HG03280 (cell line): ENCODE results near the gene ACBD5.
"Not testable (repeated sequence)": the region's sequence is repeated elsewhere in the genome, so short reads cannot be mapped to it uniquely, and the experiment has no call there.

Source experiments
- ATAC-seq: cut with Tn5 transposase; IDR thresholded peaks from one replicate; pipeline ENCODE4 v1.9.1; 2021; ENCODE audit warnings: mild to moderate bottlenecking, moderate library complexity; ENCODE audit not compliant: unreplicated experiment

The ACBD5 gene

DNA sequence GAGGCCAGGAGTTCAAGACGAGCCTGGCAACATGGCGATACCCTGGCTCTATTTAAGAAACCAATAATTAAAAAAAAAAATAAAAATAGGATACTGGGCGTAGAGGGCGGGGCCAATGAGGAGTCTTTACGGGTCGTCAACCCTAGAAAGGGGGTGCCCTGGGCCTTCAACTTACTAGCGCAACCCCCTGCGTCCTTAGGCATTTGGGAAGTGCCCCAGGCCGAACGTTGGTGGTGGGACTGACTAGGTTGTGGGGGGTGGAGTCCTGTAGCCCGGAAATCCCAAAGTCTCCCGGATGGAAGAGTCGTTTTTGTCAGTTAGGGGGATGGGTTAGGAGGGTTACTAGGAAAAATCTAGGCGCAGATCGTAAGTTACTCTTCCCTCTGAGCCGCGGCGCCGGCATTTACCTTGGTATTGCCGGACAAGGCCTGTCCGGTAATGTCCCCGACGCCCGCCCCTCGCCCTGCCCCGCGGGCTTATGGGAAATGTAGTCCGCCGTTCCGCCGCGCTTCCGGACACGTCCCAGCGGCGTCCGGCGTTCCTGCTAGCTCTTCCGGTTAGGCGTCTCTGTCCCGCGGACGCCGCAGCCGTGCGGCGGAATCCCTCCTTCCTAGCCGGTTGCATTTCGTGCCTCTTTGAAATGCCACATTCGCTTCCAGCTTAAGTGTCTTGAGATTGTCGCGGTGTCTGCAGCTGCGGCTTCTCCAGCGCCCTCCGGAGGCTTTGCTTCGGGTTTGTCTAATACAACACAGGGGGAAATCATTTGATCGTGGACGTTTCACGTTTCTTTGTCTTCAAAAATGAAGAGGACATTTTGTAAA, 1.3 kb upstream of the ACBD5 start:
- peak; percentile 69 for ATAC-seq

DNA sequence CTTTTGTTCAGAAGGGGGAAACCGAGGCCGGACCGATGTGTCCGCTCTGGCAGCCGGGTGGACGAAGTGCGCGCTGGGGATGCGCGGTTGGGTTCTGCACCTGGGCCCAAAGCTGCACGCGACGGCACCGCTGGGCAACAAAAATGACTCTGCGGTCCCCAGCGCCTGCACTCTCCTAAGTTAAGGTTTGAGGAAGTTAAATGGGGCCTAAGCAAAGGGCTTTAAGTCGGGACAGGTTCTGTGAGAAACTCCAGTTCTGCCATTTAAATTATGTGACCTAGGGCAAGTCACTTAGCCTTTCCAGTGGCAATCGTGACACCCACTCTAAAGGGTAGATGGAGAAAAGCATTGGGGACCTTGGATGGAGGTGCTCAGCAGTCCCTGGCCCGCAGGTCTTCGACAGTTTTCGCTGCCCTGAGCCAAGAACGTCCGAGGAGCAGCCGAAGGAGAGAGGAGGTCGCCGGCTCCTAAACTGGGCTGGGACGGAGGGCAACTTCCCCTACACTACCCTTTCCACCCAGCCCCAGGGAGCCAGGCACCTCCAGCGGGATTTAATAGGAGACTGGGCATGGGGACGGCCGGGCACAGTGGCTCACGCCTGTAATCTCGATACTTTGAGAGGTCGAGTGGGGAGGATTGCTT, 534 bp upstream of the ACBD5 start:
- ATAC-seq, result peak; percentile 5

DNA sequence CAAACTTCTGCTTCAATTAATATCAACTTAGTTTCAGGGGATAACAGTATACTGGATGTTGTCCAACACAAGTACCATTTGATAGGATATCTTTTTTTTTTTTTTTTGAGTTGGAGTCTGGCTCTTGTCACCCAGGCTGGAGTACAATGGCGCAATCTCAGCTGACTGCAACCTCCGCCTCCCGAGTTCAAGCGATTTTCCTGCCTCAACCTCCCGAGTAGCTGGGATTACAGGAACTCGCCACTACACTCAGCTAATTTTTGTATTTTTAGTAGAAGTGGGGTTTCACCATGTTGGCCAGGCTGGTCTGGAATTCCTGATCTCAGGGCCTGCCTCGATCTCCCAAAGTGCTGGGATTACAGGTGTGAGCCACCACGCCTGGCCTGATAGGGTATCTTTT, 3.1 kb downstream of the ACBD5 start:
- ATAC-seq, result not testable (repeated sequence)

DNA sequence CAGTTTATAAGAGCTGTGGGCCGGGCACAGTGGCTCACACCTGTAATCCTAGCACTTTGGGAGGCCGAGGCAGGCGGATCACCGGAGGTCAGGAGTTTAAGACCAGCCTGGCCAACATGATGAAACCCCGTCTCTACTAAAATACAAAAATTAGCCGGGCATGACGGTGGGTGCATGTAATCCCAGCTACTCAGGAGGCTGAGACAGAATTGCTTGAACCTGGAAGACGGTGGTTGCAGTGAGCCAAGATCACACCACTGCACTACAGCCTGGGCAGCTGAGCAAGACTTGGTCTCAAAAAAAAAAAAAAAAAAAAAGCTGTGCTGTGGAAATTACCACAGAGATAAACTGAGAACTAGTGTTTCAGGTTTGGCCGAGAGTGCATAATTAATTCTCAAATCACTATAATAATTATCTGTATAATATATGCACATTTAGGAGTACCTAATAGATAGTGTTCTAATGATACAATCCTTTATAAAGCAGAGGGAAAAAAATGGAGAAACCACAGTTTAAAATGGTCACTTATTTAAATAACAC, 3.9 kb downstream of the ACBD5 start:
- not testable (repeated sequence) for ATAC-seq

DNA sequence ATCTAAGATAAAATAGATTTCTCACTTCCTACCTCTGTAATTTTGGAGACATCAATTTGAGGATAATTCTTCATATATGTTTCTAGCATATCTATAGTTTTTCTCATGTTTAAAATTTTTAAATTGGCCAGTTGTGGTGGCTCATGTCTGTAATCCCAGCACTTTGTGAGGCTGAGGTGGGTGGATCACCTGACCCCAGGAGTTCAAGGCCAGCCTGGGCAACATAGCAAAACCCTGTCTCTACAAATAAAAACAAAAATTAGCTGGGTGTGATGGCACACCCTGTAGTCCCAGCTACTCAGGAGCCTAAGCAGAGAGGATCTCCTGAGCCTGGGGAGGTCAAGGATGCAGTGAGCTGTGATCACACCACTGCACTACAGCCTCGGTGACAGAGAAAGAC, 4.9 kb downstream of the ACBD5 start:
- no peak for ATAC-seq

DNA sequence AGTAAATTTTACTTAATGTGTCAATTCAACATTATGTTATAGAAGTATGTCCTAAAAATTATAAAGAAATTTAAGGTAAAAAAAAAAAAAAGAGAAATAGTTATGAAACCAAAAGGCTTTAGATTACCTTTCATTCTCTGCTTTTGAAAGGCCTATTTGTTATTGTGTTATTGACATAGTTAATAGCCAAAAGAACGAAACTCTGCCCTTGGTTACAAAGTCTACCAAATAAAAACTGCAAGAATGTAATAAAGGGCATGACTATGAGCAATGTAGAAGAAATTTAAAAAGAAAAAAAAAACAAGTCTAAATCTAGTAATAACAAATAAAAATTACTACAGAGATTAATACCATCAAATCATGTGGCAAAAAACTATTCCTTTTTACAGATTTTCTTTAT, 10.6 kb downstream of the ACBD5 start:
- ATAC-seq, result no peak

DNA sequence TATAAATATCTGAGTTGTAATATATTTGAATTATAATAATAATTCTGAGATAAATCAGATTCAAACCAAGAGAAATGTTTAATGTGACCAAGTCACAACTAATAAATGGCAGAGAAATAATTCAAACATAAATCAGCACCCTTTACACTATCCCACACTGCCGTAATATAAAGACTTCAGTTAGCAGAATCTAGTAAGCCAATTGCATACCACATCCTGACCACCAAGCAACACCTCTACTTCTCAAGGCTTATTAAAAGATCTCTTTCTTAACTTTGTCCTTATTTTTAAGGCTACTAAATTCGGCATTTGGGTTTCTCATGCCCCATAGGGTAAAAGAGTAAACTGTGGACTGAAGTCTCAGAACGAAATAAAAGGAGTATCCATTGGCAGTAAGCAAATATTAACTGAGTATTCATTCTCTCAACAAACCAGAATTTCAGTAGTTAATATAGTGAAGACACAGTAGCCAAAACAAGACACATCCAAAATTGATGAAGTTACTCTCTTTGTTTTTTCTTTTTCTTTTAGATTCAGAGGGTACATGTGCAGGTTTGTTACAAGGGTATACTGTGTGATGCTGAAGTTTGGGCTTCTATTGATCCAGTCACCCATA, 14.8 kb downstream of the ACBD5 start:
- no peak for ATAC-seq

DNA sequence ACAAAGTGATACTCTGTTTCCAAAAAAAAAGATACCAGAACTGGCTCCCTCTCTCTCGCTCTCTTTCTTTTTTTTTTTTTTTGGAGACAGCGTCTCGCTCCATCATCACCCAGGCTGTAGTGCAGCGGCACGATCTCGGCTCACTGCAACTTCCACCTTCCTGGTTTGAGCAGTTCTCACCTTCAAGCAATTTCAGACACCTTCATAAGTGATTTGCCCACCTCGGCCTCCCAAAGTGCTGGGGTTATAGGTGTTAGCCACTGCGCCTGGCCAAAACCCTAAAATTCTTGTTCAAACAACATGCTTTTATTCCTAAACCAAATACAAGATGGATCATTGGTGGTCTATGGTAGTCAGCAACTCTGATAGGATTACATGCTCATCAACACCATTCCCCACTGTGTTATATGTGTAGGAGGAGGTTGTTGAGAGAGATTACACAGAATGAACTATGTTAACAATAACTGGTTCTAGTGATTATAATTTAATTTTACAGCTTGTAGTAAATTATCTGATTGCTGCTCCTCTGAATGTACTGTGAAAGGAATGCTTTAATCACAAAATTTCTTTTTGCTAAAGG, 15.5 kb downstream of the ACBD5 start:
- ATAC-seq, result no peak

DNA sequence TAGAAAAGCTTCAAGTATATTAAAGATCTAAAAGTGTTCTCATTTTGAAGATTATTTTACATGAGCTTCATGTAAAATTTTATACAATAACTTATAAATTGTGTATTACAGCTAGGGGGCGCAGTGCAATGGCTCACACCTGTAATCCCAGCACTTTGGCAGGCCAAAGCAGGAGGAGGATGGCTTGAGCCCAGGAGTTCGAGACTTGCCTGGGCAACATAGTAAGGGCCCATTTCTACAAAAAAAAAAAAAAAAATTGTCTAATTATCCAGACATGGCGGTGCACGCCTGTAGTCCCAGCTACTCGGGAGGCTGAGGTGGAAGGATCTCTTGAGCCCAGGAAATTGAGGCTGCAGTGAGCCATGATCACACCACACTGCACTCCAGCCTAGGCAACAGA, 16.6 kb downstream of the ACBD5 start:
- peak; percentile 48 for ATAC-seq

DNA sequence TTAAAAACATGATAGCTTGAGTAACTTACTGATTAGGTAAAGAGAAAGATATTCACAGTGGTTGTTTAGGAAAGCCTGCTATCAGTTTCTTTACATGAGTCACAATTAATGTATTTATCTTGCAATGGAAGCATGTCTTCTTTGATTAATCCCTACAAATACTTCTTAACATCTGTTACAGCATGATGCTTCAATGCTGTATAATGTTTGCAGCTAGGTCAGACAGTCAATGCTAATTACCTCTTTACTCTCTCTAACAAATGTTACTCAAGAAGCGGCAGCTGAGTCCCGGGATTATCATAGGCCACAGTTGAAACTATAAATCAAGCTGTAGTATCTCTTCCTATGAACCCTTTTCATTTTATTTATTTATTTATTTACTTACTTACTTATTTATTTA, 33.2 kb downstream of the ACBD5 start:
- no peak for ATAC-seq

DNA sequence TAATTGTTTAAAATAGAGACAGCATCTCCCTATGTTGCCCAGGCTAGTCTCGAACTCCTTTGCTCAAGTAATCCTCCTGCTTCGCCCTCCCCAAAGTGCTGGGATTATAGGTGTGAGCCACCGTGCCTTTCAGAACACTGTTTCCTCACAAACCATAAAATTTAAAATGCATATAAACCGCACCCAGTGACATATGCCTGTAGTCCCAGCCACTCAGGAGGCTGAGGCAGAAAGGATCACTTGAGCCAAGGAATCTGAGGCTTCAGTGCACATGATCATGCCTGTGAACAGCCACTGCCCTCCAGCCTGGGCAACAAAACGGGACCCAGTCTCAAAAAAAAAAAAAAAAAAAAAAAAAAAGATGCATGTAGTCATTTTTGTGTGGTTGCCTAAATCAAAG, 36.8 kb downstream of the ACBD5 start:
- no peak for ATAC-seq

DNA sequence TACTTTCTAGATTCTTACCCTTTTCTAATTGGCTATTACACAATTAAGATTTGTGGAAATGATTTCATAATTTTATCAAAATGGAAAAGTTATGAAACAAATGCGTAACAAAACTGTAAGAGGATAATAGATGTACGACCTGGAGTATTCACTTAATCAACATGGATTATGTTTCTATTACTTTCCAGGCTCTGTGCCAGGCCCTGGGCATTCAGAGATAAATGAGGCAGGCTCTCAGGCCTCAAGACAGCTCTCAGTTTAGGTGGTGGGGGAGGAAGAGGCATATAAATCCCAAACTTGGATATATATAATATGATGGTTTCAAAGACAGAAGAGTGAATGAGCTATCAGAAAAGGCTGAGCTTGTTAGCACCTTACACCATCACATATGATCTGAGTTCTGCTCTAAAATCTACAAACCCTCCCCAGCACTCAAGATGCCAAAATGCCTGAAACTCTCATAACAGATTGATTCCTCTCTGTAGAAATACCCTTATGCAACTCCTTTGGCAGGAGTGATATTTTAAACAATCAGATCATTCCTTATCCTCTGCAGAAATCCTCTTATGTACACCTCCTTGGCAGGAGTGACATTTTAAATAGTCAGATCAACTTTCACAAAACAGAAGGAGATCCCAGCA, 42.5 kb downstream of the ACBD5 start:
- no peak for ATAC-seq

DNA sequence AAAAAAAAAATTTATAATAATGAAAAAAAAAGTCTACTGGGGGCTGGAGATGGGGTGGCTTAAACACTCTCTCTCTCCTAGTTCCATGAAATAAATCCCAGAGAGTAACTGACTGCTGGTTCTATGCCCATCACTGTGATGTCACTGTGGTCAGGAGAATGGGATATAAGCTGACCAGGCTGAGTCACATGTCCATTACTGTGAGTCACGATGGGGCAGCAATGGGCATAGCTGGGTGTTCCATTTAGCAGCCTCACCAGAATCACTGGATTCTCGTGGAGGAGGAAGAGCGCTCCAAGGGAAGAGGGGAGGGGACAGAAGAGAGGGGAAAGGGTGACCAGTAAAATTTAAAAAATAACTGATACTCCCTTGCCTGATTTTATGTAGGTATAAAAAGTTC, 48.3 kb downstream of the ACBD5 start:
- ATAC-seq, result no peak

DNA sequence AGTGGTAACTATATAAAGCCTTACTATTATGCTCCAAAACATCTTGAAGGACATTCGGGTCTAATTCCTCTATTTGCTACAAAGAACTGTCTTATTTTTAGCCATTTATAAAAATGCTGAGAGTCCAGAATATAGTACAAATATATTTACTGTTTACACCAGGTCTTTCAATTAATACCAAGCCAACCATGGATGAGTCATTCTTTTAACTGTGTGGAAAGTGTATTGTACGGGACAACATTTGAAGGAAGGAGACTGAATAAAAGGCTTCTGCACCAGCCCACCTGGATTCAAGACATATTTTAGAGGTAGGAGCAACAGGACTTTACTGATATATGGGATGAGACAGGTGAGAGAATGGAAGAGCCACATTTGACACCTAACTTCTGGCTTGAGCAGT, 50.1 kb downstream of the ACBD5 start:
- no peak for ATAC-seq

DNA sequence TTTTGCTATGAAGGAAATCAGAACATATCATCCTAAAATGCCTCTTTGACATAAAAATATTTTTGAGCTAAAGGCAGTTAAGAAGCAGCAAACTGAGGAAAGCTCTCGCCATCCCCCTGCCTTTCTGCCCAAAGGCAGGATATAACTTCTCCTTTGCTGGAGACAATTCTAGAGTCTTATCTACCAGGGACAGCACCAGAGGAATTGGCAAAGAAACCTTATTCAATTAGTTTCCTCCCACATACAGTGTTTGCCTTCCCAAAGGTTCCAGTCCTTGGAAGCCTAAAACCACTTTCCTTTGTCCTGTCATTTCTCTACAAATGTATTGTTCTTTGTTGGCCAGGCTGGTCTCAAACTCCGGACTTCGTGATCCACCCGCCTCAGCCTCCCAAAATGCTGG, 51.7 kb downstream of the ACBD5 start:
- no peak for ATAC-seq

DNA sequence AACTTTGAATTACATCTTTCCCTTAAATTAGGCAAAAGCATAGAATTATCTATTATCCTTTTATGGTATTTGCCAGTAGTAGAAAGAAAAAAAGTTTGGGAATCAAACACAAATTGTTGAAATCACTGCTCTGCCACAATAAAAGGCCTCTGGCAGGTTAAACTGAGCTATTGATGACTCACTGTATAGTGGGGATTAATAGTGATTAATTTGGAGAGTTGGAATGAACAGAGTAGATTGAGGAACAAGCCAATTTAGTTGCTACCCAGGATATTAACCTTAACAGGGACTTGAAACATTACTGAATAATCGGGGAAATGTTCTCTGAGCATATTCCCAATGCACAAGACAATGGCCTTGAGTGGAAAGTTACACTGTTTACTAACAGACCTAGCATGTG, 52.3 kb downstream of the ACBD5 start:
- ATAC-seq, result no peak

DNA sequence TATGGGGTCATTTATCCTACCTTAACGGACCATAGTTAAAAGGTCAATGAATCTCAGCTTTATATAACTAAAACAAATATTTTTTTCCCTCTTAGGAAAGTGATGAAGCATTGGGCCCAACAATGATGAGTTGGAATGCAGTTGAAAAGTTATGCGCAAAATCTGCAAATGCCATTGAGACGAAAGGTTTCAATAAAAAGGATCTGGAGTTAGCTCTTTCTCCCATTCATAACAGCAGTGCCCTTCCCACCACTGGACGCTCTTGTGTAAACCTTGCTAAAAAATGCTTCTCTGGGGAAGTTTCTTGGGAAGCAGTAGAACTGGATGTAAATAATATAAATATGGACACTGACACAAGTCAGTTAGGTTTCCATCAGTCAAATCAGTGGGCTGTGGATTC, 70.7 kb downstream of the ACBD5 start:
- ATAC-seq, result no peak

DNA sequence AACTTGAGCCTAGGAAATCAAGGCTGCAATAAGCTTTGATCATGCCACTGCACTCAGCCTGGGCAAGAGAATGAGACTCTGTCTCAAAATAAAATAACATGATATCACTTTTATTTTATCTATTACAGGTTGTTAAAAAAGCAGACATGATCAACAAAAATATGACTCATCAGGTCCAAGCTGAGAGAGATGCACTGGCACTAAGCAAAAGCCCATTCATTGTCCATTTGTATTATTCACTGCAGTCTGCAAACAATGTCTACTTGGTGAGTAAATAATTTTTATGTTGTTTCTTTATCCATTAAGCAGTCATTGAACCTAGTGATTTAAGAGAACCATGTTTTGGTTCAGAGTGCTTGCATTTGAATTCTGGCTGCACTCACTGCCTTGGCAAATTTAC, 82.2 kb downstream of the ACBD5 start:
- ATAC-seq, result no peak

DNA sequence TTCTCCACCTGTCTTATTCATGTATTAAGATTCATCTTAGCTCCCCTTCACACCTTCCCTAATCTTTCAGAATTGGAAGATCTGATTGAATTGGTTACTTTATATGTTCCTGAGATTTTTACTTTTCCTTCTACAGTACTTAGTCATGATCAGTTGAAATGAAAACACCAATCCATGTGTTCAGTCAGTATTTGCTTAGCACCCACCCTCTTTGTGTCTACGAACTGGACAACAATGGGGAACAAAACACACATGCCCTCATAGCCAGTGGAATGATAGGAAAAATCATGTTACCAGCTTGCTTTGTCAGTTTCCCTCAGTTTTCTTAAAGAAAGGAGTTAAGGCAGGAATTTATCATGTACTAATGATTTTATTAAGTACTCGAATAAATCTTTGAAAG, 83.4 kb downstream of the ACBD5 start:
- no peak for ATAC-seq

DNA sequence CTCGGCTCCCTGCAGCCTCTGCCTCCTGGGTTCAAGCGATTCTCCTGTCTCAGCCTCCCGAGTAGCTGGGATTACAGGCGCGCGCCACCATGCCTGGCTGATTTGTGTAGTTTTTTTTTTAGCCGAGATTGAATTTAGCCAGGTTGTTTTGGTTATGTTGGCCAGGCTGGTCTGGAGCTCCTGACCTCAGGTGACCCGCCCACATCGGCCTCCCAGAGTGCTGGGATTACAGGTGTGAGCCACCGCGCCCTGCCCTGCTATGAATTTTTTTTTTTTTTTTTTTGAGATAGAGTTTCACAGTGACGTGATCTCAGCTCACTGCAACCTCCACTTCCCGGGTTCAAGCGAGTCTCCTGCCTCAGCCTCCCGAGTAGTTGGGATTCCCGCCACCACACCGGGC, 84.0 kb downstream of the ACBD5 start:
- ATAC-seq, result not testable (repeated sequence)
